ENCODE data around the gene TPST1.

- TF ChIP-seq EZH2 (IDR thresholded peaks at IDR 0.05) = no peak
- no peak for TF ChIP-seq POLR2AphosphoS5 (IDR thresholded peaks at IDR 0.05; ENCODE audit: borderline replicate concordance, low read depth, low read length)
These were observed 45.6 kb downstream of the TPST1 start for GRCh38 chr7:66250711-66251110.

Data from SK-N-MC (cell line).